ENCODE data around the gene MAP2K2. TPM values are rescaled to one million over a fixed set of nuclear protein-coding genes. Genes with fewer than 3 reads are reported as not detected.

The MAP2K2 gene
- polyA plus RNA-seq, 1 experiment, result 143 TPM

DNA sequence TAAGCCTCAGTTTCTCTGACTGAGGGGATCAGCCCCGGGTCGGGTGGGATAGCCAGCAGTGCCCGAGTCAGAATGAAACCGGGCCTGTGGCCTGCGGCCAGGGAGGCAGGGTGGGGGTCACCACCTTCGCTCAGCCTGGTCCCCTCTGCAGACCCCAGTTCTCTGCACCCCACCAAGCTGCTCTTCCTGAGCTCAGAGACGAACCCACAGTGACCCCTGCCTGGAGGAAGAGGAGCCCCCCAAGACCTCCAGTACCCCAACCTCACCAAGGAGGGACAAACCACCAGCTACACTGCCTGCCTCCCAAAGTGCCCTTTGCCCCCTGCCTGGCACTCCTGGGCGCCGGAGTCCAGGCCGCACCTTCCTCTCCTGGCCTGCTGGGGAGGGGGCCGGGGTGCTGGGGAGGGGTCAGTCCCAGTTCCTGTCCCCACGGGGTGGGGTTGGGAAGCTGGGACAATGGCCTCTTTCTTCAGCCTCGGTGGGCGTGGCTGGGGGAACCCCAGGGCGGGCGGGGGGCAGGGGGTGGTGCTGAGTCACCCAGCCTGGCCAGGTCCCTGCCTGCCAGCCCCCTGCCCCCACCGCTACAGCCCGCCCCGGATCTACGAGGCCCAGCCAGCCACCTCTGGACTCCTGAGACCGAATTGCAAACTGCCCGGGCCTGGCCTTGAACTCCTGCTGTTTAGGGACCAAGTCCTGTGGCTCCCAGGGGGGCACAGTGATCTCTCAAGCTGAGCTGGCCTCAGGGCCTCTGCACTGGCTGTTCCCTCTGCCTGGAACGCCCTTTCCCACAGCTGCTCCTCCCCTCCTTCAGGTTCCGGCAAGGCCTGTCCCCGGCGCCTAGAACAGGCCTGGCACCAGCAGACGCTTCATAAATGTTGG is 71.6 kb downstream of the MAP2K2 start:
- H3K36me3 ChIP-seq (ENCODE audit: control insufficient read depth, insufficient read depth, low read length), result peaks cover 36% of the 10 kb centered on the region
- DNase-seq (ENCODE audit: low read depth), result no peak
- no peak overlapping the region for H3K4me3 ChIP-seq (ENCODE audit: low read depth, low read length)
- POLR2A ChIA-PET, result no interaction called here
- H3K27me3 ChIP-seq (ENCODE audit: control insufficient read depth, insufficient read depth, low read length), result no peaks in the 10 kb centered on the region
- CTCF ChIA-PET, result interaction anchor here (1.1 kb wide), 1 partner anchor 88 kb away, joined by 3 read pairs; no protein-coding TSS in a partner anchor
- TF ChIP-seq, protein P1, sequence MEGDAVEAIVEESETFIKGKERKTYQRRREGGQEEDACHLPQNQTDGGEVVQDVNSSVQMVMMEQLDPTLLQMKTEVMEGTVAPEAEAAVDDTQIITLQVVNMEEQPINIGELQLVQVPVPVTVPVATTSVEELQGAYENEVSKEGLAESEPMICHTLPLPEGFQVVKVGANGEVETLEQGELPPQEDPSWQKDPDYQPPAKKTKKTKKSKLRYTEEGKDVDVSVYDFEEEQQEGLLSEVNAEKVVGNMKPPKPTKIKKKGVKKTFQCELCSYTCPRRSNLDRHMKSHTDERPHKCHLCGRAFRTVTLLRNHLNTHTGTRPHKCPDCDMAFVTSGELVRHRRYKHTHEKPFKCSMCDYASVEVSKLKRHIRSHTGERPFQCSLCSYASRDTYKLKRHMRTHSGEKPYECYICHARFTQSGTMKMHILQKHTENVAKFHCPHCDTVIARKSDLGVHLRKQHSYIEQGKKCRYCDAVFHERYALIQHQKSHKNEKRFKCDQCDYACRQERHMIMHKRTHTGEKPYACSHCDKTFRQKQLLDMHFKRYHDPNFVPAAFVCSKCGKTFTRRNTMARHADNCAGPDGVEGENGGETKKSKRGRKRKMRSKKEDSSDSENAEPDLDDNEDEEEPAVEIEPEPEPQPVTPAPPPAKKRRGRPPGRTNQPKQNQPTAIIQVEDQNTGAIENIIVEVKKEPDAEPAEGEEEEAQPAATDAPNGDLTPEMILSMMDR (IDR thresholded peaks at IDR 0.05; ENCODE audit: insufficient read depth, low read depth, low read length), result no peak

DNA sequence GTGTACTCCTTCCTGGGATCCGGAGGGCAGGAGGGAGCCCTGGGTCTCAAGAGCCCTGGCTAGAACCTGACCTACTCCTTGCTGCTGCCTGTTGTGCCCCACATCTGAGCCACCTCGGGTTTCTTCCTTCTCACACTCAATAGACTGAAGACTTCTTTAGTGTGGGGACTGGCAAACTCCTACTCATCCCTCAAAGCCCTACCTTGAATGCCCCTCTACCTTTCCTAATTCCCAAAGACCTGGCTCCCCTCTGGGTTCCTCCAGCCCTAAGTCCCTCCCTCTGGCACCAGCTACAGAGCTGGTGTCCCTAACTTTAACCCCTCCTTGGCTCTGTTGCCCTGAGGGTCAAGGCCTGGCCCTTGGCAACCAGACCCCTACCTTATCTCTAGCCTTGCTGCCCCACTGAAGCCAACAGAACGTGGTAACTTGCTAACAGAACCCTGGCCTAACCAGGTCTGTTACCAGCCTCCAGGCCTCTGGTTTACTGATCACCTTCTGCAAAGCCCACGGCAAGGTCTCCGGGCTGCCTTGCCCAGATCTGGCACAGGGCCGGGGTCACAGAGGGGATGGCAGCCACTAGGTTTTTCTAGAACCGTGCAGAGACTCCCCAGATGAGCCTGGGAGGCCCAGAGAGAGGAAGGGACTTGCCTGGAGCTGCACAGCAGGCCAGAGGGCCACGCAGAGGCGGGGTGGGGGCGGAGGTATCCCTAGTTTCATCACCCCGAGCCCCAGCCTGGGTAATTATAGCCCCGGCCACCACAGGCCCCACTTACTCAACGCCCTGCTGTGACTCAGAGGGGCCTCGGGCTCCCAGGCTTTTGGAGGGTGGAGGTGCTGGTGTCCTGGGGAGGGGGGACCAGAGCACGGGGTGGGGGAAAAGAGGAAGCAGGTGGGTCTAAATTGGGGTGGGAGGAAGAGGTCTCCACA is 72.5 kb downstream of the MAP2K2 start:
- Histone ChIP-seq H3K27me3 (ENCODE audit: control insufficient read depth, insufficient read depth, low read length) (no peaks in the 10 kb centered on the region), H3K36me3 (ENCODE audit: control insufficient read depth, insufficient read depth, low read length) (peaks cover 36% of the 10 kb centered on the region), H3K4me3 (ENCODE audit: low read depth, low read length) (no peak overlapping the region)
- ChIA-PET CTCF (interaction anchor here (1.1 kb wide), 1 partner anchor 89 kb away, joined by 3 read pairs; no protein-coding TSS in a partner anchor), POLR2A (no interaction called here)
- TF ChIP-seq, protein P1 (IDR thresholded peaks at IDR 0.05; ENCODE audit: insufficient read depth, low read depth, low read length), result no peak
- no peak for DNase-seq (ENCODE audit: low read depth)

DNA sequence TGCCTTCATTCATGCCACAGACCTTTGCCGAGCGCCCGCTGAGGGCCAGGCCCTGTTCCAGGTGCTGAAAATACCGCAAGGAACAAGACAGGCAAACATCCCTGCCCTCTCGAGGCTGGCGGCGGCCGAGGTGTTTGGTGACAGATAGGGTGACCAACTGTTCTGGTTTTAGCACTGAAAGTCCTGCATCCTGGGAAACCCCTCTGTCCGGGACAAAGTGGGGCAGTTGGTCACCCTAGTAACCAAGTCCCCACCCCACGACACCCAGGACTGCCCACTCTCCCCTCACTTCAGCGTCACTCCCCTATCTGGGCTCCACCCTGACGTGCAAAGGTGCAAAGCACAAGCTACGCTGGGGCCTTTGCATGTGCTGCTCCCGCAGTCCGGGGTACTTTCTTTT is 74.5 kb downstream of the MAP2K2 start:
- Histone ChIP-seq H3K27me3 (ENCODE audit: control insufficient read depth, insufficient read depth, low read length) (no peaks in the 10 kb centered on the region), H3K36me3 (ENCODE audit: control insufficient read depth, insufficient read depth, low read length) (peaks cover 28% of the 10 kb centered on the region), H3K4me3 (ENCODE audit: low read depth, low read length) (no peak overlapping the region)
- no peak for DNase-seq (ENCODE audit: low read depth)
- TF ChIP-seq, protein P1 (IDR thresholded peaks at IDR 0.05; ENCODE audit: insufficient read depth, low read depth, low read length), result no peak
- ChIA-PET CTCF (interaction anchor here (0.6 kb wide), 1 partner anchor 40 kb away, joined by 3 read pairs; no protein-coding TSS in a partner anchor), POLR2A (no interaction called here)

DNA sequence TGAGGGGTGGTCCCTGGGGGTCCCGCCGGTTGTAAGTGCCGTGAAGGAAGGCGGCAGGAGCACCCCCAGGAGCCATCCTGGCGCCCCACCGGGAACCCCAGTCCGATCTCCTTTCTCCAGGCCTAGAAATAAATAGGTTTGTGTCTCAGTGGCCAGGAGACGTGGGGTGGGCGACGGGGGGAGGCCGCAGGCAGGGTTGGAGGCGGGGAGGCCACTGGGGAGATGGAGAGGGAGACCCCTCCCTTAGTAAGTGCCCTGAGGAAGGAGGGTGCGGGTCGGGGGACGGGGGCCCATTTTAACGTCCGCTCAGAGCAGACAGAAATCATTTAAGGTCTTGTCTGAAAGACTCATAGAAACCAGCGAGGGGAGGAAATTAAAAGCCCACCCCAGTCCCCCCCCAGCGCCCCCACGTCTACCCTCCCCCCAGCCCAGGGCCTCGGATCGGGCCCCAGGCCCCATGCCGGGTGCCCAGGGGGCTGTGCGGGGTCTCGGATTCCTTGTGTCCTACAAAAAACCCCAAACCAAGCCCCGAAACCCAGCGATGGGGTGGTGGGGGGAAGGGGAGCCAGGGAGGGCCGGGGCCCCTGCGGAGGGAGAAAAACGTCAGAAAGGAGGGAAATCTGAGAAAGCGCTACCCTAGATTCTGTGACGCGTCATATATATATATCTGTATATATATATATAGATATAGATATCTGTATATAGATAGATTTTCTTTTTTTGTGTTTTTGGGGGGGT is 76.8 kb downstream of the MAP2K2 start:
- DNase-seq (ENCODE audit: low read depth), result no peak
- H3K27me3 ChIP-seq (ENCODE audit: control insufficient read depth, insufficient read depth, low read length), result no peaks in the 10 kb centered on the region
- CTCF ChIA-PET, result no interaction called here
- TF ChIP-seq, protein P1 (IDR thresholded peaks at IDR 0.05; ENCODE audit: insufficient read depth, low read depth, low read length), result no peak
- H3K36me3 ChIP-seq (ENCODE audit: control insufficient read depth, insufficient read depth, low read length), result peaks cover 20% of the 10 kb centered on the region
- no peak overlapping the region for H3K4me3 ChIP-seq (ENCODE audit: low read depth, low read length)
- POLR2A ChIA-PET, result no interaction called here
